GM10266 (cell line): ENCODE measurements around the gene OLA1.

Experiments
- DNase-seq: peaks from one replicate; pipeline ENCODE4 v3.0.0; 2012; ENCODE audit errors: extremely low spot score
- CTCF ChIP-seq: IDR thresholded peaks from 2 replicates; pipeline ENCODE4 v1.5.1; 2012; ENCODE audit warnings: mild to moderate bottlenecking, low read depth; ENCODE audit not compliant: control insufficient read depth, insufficient read depth; ENCODE audit errors: missing control alignments

OLA1 gene

GRCh38 chr2:174112073-174112472, 136.3 kb downstream of the OLA1 start:
- TF ChIP-seq CTCF = no peak
- DNase-seq = no peak

DNA sequence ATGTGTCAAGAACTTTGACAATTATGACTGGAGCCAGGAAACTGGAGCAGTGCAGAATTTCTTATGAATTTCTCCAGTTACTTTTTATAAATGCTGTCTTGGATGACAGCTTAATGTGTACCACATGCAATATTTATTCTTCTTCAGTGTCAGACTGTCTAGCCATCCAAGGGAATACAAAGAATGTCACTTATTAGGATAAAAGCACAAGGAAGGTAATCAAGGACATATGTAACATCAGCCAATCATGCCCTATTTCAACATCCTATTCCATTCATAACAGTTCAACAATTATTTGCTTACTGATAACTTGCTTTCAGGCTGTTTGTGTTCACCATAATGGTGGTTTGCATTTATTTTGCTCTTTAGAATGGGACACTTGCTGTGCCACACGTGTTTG, 139.8 kb downstream of the OLA1 start:
- no peak for TF ChIP-seq CTCF
- DNase-seq = no peak

DNA sequence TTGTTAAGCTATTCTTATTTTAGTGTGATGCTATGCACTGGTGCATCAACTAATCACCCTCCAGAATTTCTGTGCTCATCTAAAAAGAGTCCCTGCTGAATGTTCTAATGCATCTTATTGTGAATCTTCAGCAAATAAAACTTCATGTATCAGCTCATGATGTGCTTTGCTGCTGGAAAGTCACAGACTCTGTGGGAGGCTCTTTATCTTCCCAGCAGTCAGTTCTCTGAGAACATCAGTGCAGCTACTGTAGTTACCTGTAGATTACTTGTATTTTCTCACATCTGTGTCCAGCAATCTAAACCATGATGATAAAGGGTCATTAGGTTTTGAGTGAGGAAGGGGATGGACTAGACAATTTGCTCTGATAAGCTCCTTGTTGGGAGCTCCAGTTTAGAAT, 141.6 kb downstream of the OLA1 start:
- no peak for TF ChIP-seq CTCF
- no peak for DNase-seq

DNA sequence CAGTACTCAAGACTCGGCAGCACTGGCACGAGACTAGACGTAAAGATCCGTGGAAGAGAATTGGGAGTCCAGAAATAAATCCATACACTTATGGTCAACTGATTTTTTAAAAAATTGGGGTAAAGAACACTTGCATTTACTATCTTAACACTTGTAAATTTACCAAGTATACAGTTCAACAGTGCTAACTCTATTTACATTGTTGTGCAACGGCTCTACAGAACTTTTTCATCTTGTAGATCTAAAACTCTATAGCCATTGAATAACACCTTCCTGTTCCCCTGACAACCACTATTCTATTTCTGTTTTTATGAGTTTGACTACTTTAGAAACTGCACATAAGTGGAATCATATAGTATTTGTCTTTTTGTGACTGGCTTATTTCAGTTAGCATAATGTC, 153.8 kb downstream of the OLA1 start:
- no peak for DNase-seq
- no peak for TF ChIP-seq CTCF

GRCh38 chr2:174090476-174090875, 157.9 kb downstream of the OLA1 start:
- no peak for DNase-seq
- TF ChIP-seq CTCF = no peak

DNA sequence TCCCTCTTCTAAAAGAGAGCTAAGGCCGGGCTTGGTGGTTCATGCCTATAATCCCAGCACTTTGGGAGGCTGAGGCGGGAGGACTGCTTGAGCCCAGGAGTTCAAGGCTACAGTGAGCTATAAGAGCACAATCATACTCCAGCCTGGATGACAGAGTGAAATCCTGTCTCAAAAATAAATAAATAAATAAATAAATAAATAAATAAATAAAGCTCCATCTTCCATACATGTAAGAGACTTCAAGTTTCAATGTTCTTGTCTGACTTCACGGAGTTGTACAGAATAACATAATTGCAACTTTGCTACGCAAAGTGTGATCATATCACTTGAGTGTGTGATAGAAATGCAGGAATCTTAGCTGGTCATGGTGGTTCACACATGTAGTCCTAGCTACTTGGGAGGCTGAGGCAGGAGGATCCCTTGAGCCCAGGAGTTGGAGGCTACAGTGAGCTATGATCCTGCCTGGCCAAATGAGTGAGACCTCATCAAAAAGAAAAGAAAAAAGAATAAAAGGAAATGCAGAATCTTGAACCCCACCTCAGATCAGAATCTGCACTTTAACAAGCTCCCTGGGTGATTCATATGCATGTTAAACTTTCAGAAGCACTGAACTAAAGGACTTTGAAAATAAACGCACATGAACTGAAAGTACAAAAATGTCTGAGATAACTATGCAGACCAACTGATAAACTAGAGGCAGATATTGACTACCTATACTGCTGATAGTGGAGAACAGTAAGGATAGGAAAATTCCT, 159.4 kb downstream of the OLA1 start:
- no peak for DNase-seq
- no peak for TF ChIP-seq CTCF

DNA sequence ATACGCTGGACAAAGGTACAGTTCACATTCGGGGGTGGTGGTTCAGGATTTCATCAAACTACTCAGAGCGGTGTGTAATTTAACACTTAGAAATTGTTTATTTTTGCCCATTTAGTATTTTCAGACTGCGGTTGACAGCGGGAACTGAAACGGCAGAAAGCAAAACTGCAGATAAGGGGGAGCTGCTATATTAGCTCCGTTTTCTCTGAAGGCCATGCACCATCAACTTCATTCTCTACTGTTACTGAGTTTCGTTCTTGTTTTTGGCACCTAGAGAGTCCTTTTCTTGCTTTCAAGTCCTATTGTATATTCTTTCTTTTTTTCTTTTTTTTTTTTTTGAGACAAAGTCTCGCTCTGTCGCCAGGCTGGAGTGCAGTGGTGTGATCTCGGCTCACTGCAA, 161.6 kb downstream of the OLA1 start:
- no peak for DNase-seq
- no peak for TF ChIP-seq CTCF
